Dendritic cell treated with granulocyte-macrophage colony-stimulating factor and Interleukin-4, amounts not matched to agents 40 ng/mL and 50 ng/mL, for 4 days (primary cell): ENCODE data around the gene SPATA31D4.
"Not testable (repeated sequence)": the region's sequence is repeated elsewhere in the genome, so short reads cannot be mapped to it uniquely, and the experiment has no call there.

Source experiments
- H3K27ac Mint-ChIP-seq: one replicate; pipeline ENCODE4 v1.8.0; 2022; ENCODE audit warnings: mild to moderate bottlenecking, mixed read lengths
- H3K27me3 Mint-ChIP-seq: one replicate; pipeline ENCODE4 v1.8.0; 2022; ENCODE audit warnings: mild to moderate bottlenecking, mixed read lengths
- H3K36me3 Mint-ChIP-seq: one replicate; pipeline ENCODE4 v1.8.0; 2022; ENCODE audit warnings: low read depth, mixed read lengths
- H3K4me1 Mint-ChIP-seq: one replicate; pipeline ENCODE4 v1.8.0; 2022; ENCODE audit warnings: low read depth, mixed read lengths
- H3K4me3 Mint-ChIP-seq: one replicate; pipeline ENCODE4 v1.8.0; 2022; ENCODE audit warnings: mild to moderate bottlenecking, moderate library complexity, mixed read lengths
- H3K9me3 Mint-ChIP-seq: one replicate; pipeline ENCODE4 v1.8.0; 2022; ENCODE audit warnings: mixed read lengths
- intact Hi-C: fragments of 100-400 bp; cut with micrococcal nuclease; formaldehyde crosslinking; loops from one replicate; pipeline ENCODE4 v1.15.0; 2022

Gene SPATA31D4

GRCh38 chr9:81915801-81916505 is 12.3 kb upstream of the SPATA31D4 start:
- intact Hi-C loops: no loop called here
- H3K4me1 Mint-ChIP-seq: no peaks in the 10 kb centered on the region

DNA sequence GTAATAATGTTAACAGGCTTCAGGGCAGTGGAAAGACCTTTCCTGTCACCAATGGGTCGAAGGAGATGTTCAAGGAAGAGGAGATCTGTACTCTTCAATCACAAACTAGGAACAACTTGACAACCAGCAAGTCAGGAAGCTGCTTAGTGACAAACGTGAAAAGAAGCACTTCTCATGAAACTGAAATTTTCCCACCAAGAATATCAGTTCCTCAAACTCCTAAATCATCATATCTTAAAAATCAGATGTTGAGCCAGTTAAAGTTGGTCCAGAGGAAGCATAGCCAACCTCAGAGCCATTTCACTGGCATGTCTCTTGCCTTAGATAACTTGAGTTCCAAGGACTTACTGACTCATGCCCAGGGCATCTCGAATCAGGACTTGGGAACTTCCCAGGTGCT is 9.7 kb upstream of the SPATA31D4 start:
- intact Hi-C loops, H3K4me3 Mint-ChIP-seq, H3K27ac Mint-ChIP-seq, H3K4me1 Mint-ChIP-seq, H3K27me3 Mint-ChIP-seq, H3K36me3 Mint-ChIP-seq: not testable (repeated sequence)
- H3K9me3 Mint-ChIP-seq: peaks cover 22% of the 10 kb centered on the region

More at GRCh38 chr9:81915801-81916505, 12.3 kb upstream of the SPATA31D4 start:
- Mint-ChIP-seq H3K36me3 (no peaks in the 10 kb centered on the region), H3K9me3 (peaks cover 22% of the 10 kb centered on the region), H3K4me3 (no peak overlapping the region), H3K27me3 (no peaks in the 10 kb centered on the region), H3K27ac (no peak overlapping the region)

GRCh38 chr9:81930147-81930546 is 1.9 kb downstream of the SPATA31D4 start:
- H3K4me1 Mint-ChIP-seq, H3K27ac Mint-ChIP-seq, H3K4me3 Mint-ChIP-seq, H3K27me3 Mint-ChIP-seq, H3K9me3 Mint-ChIP-seq, H3K36me3 Mint-ChIP-seq, intact Hi-C loops: not testable (repeated sequence)

DNA sequence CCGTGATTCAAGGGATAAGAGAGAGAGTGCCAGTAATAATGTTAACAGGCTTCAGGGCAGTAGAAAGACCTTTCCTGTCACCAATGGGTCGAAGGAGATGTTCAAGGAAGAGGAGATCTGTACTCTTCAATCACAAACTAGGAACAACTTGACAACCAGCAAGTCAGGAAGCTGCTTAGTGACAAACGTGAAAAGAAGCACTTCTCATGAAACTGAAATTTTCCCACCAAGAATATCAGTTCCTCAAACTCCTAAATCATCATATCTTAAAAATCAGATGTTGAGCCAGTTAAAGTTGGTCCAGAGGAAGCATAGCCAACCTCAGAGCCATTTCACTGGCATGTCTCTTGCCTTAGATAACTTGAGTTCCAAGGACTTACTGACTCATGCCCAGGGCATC is 5.3 kb downstream of the SPATA31D4 start:
- H3K27ac Mint-ChIP-seq, H3K36me3 Mint-ChIP-seq, H3K9me3 Mint-ChIP-seq, intact Hi-C loops, H3K4me1 Mint-ChIP-seq, H3K4me3 Mint-ChIP-seq, H3K27me3 Mint-ChIP-seq: not testable (repeated sequence)

DNA sequence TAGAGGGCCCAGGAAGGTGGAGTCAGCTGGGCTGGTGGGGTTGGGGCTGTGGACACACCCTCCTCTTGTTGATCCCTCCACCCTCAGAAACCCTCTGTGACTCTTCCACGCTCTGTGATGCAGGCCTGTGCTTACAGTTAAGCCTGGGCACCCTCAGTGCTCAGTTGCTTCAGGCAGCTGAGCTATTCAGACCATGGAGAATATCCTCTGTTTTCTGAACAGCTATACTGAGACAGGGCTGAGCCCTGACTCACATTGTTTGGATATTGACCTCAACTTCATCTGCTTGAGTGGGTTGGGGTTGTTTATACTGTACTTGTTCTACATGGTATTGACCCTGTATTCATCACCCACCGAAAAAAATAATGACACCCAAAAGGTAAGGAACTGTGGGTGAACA is 15.2 kb downstream of the SPATA31D4 start, which contains the start of gene SPATA31D3:
Gene SPATA31D3, plus strand, starts transcription at position 108 of the 400 bp plus-strand sequence. Its CDS starts 86 bp downstream, at position 194.
- H3K27ac Mint-ChIP-seq, intact Hi-C loops, H3K36me3 Mint-ChIP-seq, H3K4me1 Mint-ChIP-seq, H3K27me3 Mint-ChIP-seq, H3K9me3 Mint-ChIP-seq, H3K4me3 Mint-ChIP-seq: not testable (repeated sequence)

DNA sequence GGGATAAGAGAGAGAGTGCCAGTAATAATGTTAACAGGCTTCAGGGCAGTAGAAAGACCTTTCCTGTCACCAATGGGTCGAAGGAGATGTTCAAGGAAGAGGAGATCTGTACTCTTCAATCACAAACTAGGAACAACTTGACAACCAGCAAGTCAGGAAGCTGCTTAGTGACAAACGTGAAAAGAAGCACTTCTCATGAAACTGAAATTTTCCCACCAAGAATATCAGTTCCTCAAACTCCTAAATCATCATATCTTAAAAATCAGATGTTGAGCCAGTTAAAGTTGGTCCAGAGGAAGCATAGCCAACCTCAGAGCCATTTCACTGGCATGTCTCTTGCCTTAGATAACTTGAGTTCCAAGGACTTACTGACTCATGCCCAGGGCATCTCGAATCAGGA is 20.4 kb downstream of the SPATA31D4 start:
- H3K27me3 Mint-ChIP-seq, intact Hi-C loops, H3K27ac Mint-ChIP-seq, H3K4me1 Mint-ChIP-seq, H3K4me3 Mint-ChIP-seq, H3K36me3 Mint-ChIP-seq: not testable (repeated sequence)
- H3K9me3 Mint-ChIP-seq: peaks cover 27% of the 10 kb centered on the region

DNA sequence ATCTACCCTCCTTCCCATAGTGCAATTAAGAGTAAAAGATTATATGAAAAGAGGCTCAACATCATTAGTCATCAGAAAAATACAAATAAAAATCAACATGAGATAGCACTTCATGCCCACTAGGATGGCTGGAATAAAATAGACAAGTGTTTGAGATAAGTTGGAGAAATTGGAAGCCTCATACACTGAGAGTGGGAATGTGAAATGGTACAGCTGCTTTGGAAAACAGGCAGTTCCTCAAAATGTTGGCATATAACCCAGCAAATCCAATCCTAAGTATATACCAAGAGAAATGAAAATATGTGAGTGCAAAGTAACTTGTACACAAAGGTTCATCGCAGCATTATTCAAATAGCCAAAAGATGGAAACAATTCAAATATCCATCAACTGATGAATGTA is 24.9 kb downstream of the SPATA31D4 start:
- Mint-ChIP-seq H3K4me3 (no peak overlapping the region), H3K9me3 (peaks cover 66% of the 10 kb centered on the region), H3K36me3 (no peaks in the 10 kb centered on the region), H3K4me1 (no peaks in the 10 kb centered on the region), H3K27ac (no peak overlapping the region), H3K27me3 (no peaks in the 10 kb centered on the region)
- intact Hi-C loops: no loop called here

GRCh38 chr9:81955625-81956024 is 27.4 kb downstream of the SPATA31D4 start:
- no peak overlapping the region for H3K4me3 Mint-ChIP-seq
- no peaks in the 10 kb centered on the region for H3K36me3 Mint-ChIP-seq
- no peaks in the 10 kb centered on the region for H3K27me3 Mint-ChIP-seq
- peaks cover 64% of the 10 kb centered on the region for H3K9me3 Mint-ChIP-seq
- no peak overlapping the region for H3K27ac Mint-ChIP-seq
- intact Hi-C loops: no loop called here
- no peaks in the 10 kb centered on the region for H3K4me1 Mint-ChIP-seq

GRCh38 chr9:81964218-81965171 is 36.3 kb downstream of the SPATA31D4 start:
- intact Hi-C loops: no loop called here
- Mint-ChIP-seq H3K27me3 (no peaks in the 10 kb centered on the region), H3K27ac (no peak overlapping the region)

DNA sequence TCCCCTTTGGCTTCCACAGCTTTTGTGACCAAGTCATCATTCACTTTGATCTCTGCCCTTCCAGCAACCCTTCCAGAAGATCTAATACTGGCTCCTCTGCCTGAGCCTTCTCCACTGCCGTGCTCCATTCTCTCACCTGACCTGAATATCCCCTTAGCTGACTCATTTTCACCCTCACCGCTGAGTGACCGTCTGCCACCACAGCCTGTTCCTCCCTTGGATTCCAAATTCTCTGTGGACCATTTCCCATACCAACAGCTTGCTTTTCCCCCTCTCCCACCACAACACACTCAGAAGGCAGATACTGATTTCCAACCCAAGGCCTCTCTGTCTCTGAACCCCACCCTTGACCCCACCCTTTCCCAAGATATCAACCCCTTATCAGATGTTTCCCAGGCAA is 39.8 kb downstream of the SPATA31D4 start:
- no peaks in the 10 kb centered on the region for H3K4me1 Mint-ChIP-seq
- intact Hi-C loops: no loop called here
- no peak overlapping the region for H3K27ac Mint-ChIP-seq
- H3K36me3 Mint-ChIP-seq: no peaks in the 10 kb centered on the region
- H3K4me3 Mint-ChIP-seq: no peak overlapping the region
- H3K9me3 Mint-ChIP-seq: peaks cover 56% of the 10 kb centered on the region
- no peaks in the 10 kb centered on the region for H3K27me3 Mint-ChIP-seq

More at GRCh38 chr9:81964218-81965171, 36.3 kb downstream of the SPATA31D4 start:
- no peak overlapping the region for H3K4me3 Mint-ChIP-seq
- no peaks in the 10 kb centered on the region for H3K36me3 Mint-ChIP-seq
- H3K9me3 Mint-ChIP-seq: peaks cover 33% of the 10 kb centered on the region
- no peaks in the 10 kb centered on the region for H3K4me1 Mint-ChIP-seq

- H3K36me3 Mint-ChIP-seq: no peaks in the 10 kb centered on the region
- no peak overlapping the region for H3K27ac Mint-ChIP-seq
- no peak overlapping the region for H3K4me3 Mint-ChIP-seq
- intact Hi-C loops: no loop called here
- H3K4me1 Mint-ChIP-seq: no peaks in the 10 kb centered on the region
- H3K9me3 Mint-ChIP-seq: peaks cover 64% of the 10 kb centered on the region
- no peaks in the 10 kb centered on the region for H3K27me3 Mint-ChIP-seq
Measured at GRCh38 chr9:81969971-81970370, 41.7 kb downstream of the SPATA31D4 start.

DNA sequence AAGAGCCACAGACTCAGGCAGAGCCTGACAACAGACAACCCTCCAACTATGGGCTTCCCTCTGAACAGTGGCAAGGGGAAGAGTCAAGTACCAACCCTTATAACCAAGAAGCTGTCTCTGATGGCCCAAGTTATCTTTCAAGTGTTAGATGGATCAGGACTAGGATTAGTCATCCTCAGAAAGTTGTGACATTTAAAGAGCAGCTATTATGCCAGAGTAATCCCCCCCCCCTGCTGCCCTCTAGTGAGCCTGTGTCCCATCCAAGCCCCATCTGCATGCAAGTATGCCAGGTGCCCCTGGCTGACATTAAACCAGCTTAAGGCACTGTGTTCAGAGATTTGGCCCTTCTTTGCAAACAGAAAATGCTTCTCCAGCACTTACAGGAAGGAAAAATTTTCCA is 43.5 kb downstream of the SPATA31D4 start:
- H3K4me1 Mint-ChIP-seq: no peaks in the 10 kb centered on the region
- H3K27me3 Mint-ChIP-seq: no peaks in the 10 kb centered on the region
- H3K9me3 Mint-ChIP-seq: peaks cover 73% of the 10 kb centered on the region
- no peak overlapping the region for H3K27ac Mint-ChIP-seq
- intact Hi-C loops: no loop called here
- H3K36me3 Mint-ChIP-seq: no peaks in the 10 kb centered on the region
- H3K4me3 Mint-ChIP-seq: no peak overlapping the region

DNA sequence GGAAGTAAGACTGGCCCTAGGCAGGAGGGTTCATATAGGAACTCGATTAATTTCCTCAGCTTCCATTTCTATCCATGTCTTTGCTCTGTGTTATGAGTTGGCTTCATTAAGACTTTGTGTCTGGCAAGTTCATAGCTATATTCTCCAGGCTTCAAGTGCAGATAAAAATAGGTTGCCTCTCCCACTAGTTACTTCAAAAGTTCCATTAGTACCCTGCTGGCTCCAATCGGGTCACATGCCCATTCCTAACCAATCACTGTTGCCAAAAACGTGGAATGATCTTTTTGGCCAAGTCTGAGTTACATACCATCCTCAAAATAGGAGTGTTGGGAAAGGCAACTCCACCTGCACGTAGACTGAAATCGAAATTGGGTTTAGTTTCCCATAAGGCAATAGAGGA is 46.5 kb downstream of the SPATA31D4 start:
- H3K4me3 Mint-ChIP-seq: no peak overlapping the region
- no peaks in the 10 kb centered on the region for H3K4me1 Mint-ChIP-seq
- H3K36me3 Mint-ChIP-seq: no peaks in the 10 kb centered on the region
- intact Hi-C loops: no loop called here
- H3K27ac Mint-ChIP-seq: no peak overlapping the region
- H3K9me3 Mint-ChIP-seq: peaks cover 56% of the 10 kb centered on the region
- H3K27me3 Mint-ChIP-seq: no peaks in the 10 kb centered on the region

- Mint-ChIP-seq H3K9me3 (peaks cover 43% of the 10 kb centered on the region), H3K36me3 (no peaks in the 10 kb centered on the region), H3K27ac (no peak overlapping the region), H3K4me3 (no peak overlapping the region), H3K27me3 (no peaks in the 10 kb centered on the region), H3K4me1 (no peaks in the 10 kb centered on the region)
- intact Hi-C loops: no loop called here
Measured at GRCh38 chr9:81976351-81976750, 48.1 kb downstream of the SPATA31D4 start.
